IMR-90 (cell line): ENCODE results near the gene GRIK1. TPM values are rescaled to one million over a fixed set of nuclear protein-coding genes. Genes with fewer than 3 reads are reported as not detected.

Experiments used
- ATAC-seq: fragments of 200-7000 bp; cut with Tn5 transposase; 2 replicates; pipeline ENCODE4 v1.9.1; 2020; ENCODE audit warnings: low read depth, mild to moderate bottlenecking, moderate library complexity
- BruUV-seq: library from RNA; stranded (reverse); fragments of 400-500 nt; replicated peaks from 2 replicates; lab custom pipeline; 2021; lab: Mats Ljungman, UMichigan
- CTCF ChIA-PET: fragments of 300-600 bp; formaldehyde crosslinking; extraction: SDS; loops from one replicate; lab custom pipeline; 2021; ENCODE audit warnings: antibody characterized with exemption; lab: Yijun Ruan, JAX
- POLR2A ChIA-PET: fragments of 300-600 bp; sonication (Branson Sonifier 250); formaldehyde crosslinking; loops from one replicate; lab custom pipeline; 2022; ENCODE audit warnings: antibody characterized with exemption; ENCODE audit not compliant: unreplicated experiment; lab: Charles Lee
- DNase-seq: peaks from one replicate; pipeline ENCODE4 v3.0.0; 2013
- H2AFZ ChIP-seq: replicated peaks from 2 replicates; pipeline ENCODE3; 2013; ENCODE audit warnings: low read length, mild to moderate bottlenecking; ENCODE audit not compliant: poor library complexity
- H2AK5ac ChIP-seq: 2 replicates; pipeline ENCODE4 v1.6.1; 2013; ENCODE audit warnings: low read depth, low read length, inconsistent platforms
- H2AK9ac ChIP-seq: replicated peaks from 2 replicates; pipeline ENCODE3; 2013; ENCODE audit warnings: mild to moderate bottlenecking, low read depth, low read length, moderate library complexity; ENCODE audit not compliant: poor library complexity
- H2BK120ac ChIP-seq: 2 replicates; pipeline ENCODE4 v1.6.1; 2013; ENCODE audit warnings: low read depth, low read length, inconsistent platforms
- H2BK15ac ChIP-seq: 3 replicates; pipeline ENCODE4 v1.6.1; 2013; ENCODE audit warnings: low read depth, low read length, inconsistent platforms
- H2BK20ac ChIP-seq: 2 replicates; pipeline ENCODE4 v1.6.1; 2013; ENCODE audit warnings: low read depth, mild to moderate bottlenecking, inconsistent platforms, low read length, moderate library complexity
- H2BK5ac ChIP-seq: 2 replicates; pipeline ENCODE4 v1.6.1; 2013; ENCODE audit warnings: mild to moderate bottlenecking, low read depth, low read length, inconsistent platforms; ENCODE audit not compliant: poor library complexity, severe bottlenecking
- H3K14ac ChIP-seq: replicated peaks from 2 replicates; pipeline ENCODE4 v1.6.1; 2013; ENCODE audit warnings: low read depth, low read length, inconsistent platforms
- H3K18ac ChIP-seq: 2 replicates; pipeline ENCODE4 v1.6.1; 2013; ENCODE audit warnings: low read depth, low read length, control low read depth
- H3K23ac ChIP-seq: 2 replicates; pipeline ENCODE4 v1.6.1; 2013; ENCODE audit warnings: low read depth, low read length, inconsistent platforms
- H3K27ac ChIP-seq: 2 replicates; pipeline ENCODE4 v1.5.1; 2013; ENCODE audit warnings: mild to moderate bottlenecking, control low read depth, low read length; ENCODE audit not compliant: insufficient read depth
- H3K27me3 ChIP-seq: 2 replicates; pipeline ENCODE4 v1.6.1; 2013; ENCODE audit warnings: low read length; ENCODE audit not compliant: control insufficient read depth, insufficient read depth
- H3K36me3 ChIP-seq: 2 replicates; pipeline ENCODE4 v1.6.1; 2013; ENCODE audit warnings: low read length, mixed read lengths; ENCODE audit not compliant: control insufficient read depth, insufficient read depth
- H3K4ac ChIP-seq: 2 replicates; pipeline ENCODE4 v1.6.1; 2013; ENCODE audit warnings: low read depth, low read length, inconsistent platforms
- H3K4me1 ChIP-seq: 2 replicates; pipeline ENCODE4 v1.6.1; 2013; ENCODE audit warnings: low read length, mixed read lengths; ENCODE audit not compliant: control insufficient read depth, insufficient read depth
- H3K4me2 ChIP-seq: 2 replicates; pipeline ENCODE4 v1.6.1; 2013; ENCODE audit warnings: low read depth, mild to moderate bottlenecking, control low read depth, low read length, moderate library complexity
- H3K4me3 ChIP-seq: 2 replicates; pipeline ENCODE4 v1.5.1; 2013; ENCODE audit warnings: low read depth, mild to moderate bottlenecking, control low read depth, low read length, moderate library complexity; ENCODE audit not compliant: insufficient read depth
- H3K56ac ChIP-seq: 2 replicates; pipeline ENCODE4 v1.6.1; 2013; ENCODE audit warnings: low read length, inconsistent platforms; ENCODE audit not compliant: insufficient read depth; ENCODE audit errors: extremely low read depth
- H3K79me1 ChIP-seq, 2 experiments: 2 replicates each; pipeline ENCODE4 v1.6.1; 2013; ENCODE audit warnings: low read length in 2 of 2, inconsistent platforms in 1 of 2, low read depth in 1 of 2
- H3K9ac ChIP-seq: 2 replicates; pipeline ENCODE4 v1.6.1; 2013; ENCODE audit warnings: low read depth, low read length, control low read depth
- H3K9me1 ChIP-seq: 2 replicates; pipeline ENCODE4 v1.6.1; 2013; ENCODE audit warnings: low read length, inconsistent platforms; ENCODE audit not compliant: insufficient read depth
- H3K9me3 ChIP-seq: 2 replicates; pipeline ENCODE4 v1.6.1; 2013; ENCODE audit warnings: low read length; ENCODE audit not compliant: control insufficient read depth, insufficient read depth
- H4K20me1 ChIP-seq: 2 replicates; pipeline ENCODE4 v1.6.1; 2013; ENCODE audit warnings: low read length, inconsistent platforms; ENCODE audit not compliant: insufficient read depth
- H4K5ac ChIP-seq: 2 replicates; pipeline ENCODE4 v1.6.1; 2013; ENCODE audit warnings: mild to moderate bottlenecking, low read depth, low read length, control low read depth
- H4K8ac ChIP-seq, 2 experiments: 2 replicates each; pipeline ENCODE4 v1.6.1; 2013; ENCODE audit warnings: low read depth in 2 of 2, low read length in 2 of 2, control low read depth in 1 of 2, inconsistent platforms in 1 of 2
- H4K91ac ChIP-seq: 2 replicates; pipeline ENCODE4 v1.6.1; 2013; ENCODE audit warnings: low read depth, low read length, inconsistent platforms; ENCODE audit not compliant: insufficient read depth
- dilution Hi-C: fragments of 300-500 bp; cut with HindIII; formaldehyde crosslinking; loops from one replicate; pipeline ENCODE4 v1.14.3; 2018; ENCODE audit warnings: low sequenced_read_pairs; ENCODE audit not compliant: unreplicated experiment
- in situ Hi-C: fragments of 300-500 bp; cut with MboI; formaldehyde crosslinking; loops from 3 replicates; pipeline ENCODE4 v1.14.3; 2019; ENCODE audit warnings: low sequenced_read_pairs, inconsistent platforms, mixed read lengths
- intact Hi-C: fragments of 100-400 bp; cut with micrococcal nuclease; formaldehyde crosslinking; loops from 2 replicates; pipeline ENCODE4 v1.10.0; 2022
- polyA plus RNA-seq, 3 experiments: library from polyadenylated mRNA; depleted of rRNA; stranded (reverse); fragments of >200 nt; gene quantifications; 2 replicates each; pipeline ENCODE4 v1.2.3, GENCODE V29; 2012; ENCODE audit warnings: low replicate concordance in 1 of 3
- total RNA-seq: library from RNA; depleted of rRNA; stranded (reverse); fragments of >200 nt; gene quantifications from 2 replicates; pipeline ENCODE4 v1.2.3, GENCODE V29; 2012
- TF ChIP-seq, protein P1 (sequence below): conservative IDR thresholded peaks from 2 replicates; pipeline ENCODE4 v1.5.1; 2012; ENCODE audit warnings: mild to moderate bottlenecking, low read depth, low read length, improper control_type of control experiment

The GRIK1 gene
- total and polyA plus RNA-seq, 2 of the 4 experiments (the other 2 are of a cell fraction) = not detected

DNA sequence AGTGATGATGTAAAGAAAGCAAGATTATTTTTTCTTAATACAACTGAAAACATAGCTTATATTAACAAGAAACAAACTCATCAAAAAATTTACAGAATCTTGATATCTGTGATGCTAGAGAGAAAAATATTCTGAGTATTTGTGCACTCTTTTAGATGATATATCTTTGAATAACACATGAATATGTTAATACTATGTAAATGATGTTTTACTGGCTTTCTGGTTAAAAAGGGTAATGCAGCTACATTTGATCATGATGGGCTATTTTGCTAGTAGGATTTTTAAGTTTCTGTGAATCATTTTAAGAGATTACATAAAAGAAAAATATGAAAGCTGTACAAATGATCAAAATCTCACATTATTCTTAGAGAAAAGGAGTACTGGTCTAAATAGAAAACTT is 114.5 kb downstream of the GRIK1 start:
- no peak overlapping the region for H3K4me2 ChIP-seq
- no peak for ATAC-seq
- no peak overlapping the region for H2BK120ac ChIP-seq
- H4K20me1 ChIP-seq = no peaks in the 10 kb centered on the region
- no peak overlapping the region for H3K56ac ChIP-seq
- no peak overlapping the region for H4K91ac ChIP-seq
- no peak overlapping the region for H3K27ac ChIP-seq
- no peak overlapping the region for H3K18ac ChIP-seq
- BruUV-seq = no TSS peak
- no peak overlapping the region for H3K4ac ChIP-seq
- H2BK20ac ChIP-seq = no peak overlapping the region
- no peak overlapping the region for H3K9ac ChIP-seq
- no peak overlapping the region for H2AK5ac ChIP-seq
- H3K14ac ChIP-seq = no peak overlapping the region
- no peak overlapping the region for H3K23ac ChIP-seq
- no peak overlapping the region for H4K5ac ChIP-seq
- H3K9me1 ChIP-seq = no peaks in the 10 kb centered on the region
- DNase-seq = no peak
- H3K4me3 ChIP-seq = no peak overlapping the region
- ChIA-PET POLR2A (no interaction called here), CTCF (no interaction called here)
- dilution Hi-C loops (no loop called here), intact Hi-C loops (no loop called here), in situ Hi-C loops (no loop called here)
- no peaks in the 10 kb centered on the region for H3K79me1 ChIP-seq
- H2BK15ac ChIP-seq = no peak overlapping the region
- no peaks in the 10 kb centered on the region for H3K36me3 ChIP-seq
- no peak overlapping the region for H2AFZ ChIP-seq
- no peak overlapping the region for H4K8ac ChIP-seq
- H3K27me3 ChIP-seq = no peaks in the 10 kb centered on the region; the same call in 1 of the 2 replicates
- TF ChIP-seq, protein P1, sequence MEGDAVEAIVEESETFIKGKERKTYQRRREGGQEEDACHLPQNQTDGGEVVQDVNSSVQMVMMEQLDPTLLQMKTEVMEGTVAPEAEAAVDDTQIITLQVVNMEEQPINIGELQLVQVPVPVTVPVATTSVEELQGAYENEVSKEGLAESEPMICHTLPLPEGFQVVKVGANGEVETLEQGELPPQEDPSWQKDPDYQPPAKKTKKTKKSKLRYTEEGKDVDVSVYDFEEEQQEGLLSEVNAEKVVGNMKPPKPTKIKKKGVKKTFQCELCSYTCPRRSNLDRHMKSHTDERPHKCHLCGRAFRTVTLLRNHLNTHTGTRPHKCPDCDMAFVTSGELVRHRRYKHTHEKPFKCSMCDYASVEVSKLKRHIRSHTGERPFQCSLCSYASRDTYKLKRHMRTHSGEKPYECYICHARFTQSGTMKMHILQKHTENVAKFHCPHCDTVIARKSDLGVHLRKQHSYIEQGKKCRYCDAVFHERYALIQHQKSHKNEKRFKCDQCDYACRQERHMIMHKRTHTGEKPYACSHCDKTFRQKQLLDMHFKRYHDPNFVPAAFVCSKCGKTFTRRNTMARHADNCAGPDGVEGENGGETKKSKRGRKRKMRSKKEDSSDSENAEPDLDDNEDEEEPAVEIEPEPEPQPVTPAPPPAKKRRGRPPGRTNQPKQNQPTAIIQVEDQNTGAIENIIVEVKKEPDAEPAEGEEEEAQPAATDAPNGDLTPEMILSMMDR = no peak
- H3K4me1 ChIP-seq = no peaks in the 10 kb centered on the region
- no peaks in the 10 kb centered on the region; the same call in 1 of the 2 replicates for H3K9me3 ChIP-seq
- H2AK9ac ChIP-seq = no peak overlapping the region
- H2BK5ac ChIP-seq = no peak overlapping the region
